NCI-H1417 treated with DMSO at 0.1 percent for 48 hours (cell line): ENCODE results near the gene UBE2E2.
"Not testable (repeated sequence)": the region's sequence is repeated elsewhere in the genome, so short reads cannot be mapped to it uniquely, and the experiment has no call there.

ENCODE experiments used
- DNase-seq: peaks from one replicate; lab custom pipeline; 2025; lab: John Stamatoyannopoulos, UW

Gene UBE2E2

DNA sequence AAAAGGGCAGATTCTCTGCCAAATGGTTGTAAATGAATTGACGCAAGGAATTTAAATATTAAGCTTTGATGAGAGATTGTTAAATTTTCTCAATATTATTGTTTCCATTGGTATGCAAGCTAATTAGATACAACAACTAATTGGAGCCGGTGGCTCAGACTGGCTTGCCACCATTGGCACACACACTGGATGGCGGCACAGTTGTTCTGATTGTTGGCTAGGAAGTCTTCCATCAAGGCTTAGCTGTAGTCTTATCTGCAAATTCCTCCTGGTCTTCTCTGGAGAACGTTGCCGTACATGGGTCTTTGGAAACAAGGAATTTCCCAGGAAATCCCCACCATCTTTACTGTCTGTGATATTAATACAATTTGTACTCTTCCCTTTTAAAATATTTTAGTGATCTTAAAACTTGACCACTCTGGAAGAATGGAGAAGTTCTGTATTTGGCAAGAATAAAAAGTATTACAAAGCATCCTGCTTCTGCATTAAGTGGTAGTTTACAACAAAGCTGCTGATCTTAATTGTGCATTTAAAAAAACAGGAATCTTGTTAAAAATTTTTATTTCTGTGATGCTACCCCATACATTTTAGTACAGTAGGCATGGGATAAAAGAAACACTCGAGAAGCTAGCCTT lies 126.5 kb downstream of the UBE2E2 start:
- DNase-seq, result no peak

DNA sequence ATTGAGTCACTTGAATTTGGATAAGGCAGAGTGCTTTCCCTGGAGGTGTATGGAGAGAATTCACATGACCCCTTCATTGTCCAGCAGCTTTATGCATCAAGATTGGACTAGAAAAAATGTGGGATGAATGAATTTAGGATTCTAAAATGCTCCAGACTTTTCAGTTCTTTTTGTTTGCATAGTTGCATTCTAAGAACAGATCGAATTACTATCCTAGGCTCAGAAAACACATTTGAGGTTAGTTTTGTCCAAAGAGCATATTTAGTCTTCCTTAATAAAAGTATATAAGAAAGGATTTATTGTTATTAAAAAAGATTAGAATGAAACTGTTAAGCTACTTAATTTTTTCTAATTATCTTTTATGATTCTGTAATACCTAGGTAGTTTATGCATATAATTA lies 127.4 kb downstream of the UBE2E2 start:
- DNase-seq, result no peak

DNA sequence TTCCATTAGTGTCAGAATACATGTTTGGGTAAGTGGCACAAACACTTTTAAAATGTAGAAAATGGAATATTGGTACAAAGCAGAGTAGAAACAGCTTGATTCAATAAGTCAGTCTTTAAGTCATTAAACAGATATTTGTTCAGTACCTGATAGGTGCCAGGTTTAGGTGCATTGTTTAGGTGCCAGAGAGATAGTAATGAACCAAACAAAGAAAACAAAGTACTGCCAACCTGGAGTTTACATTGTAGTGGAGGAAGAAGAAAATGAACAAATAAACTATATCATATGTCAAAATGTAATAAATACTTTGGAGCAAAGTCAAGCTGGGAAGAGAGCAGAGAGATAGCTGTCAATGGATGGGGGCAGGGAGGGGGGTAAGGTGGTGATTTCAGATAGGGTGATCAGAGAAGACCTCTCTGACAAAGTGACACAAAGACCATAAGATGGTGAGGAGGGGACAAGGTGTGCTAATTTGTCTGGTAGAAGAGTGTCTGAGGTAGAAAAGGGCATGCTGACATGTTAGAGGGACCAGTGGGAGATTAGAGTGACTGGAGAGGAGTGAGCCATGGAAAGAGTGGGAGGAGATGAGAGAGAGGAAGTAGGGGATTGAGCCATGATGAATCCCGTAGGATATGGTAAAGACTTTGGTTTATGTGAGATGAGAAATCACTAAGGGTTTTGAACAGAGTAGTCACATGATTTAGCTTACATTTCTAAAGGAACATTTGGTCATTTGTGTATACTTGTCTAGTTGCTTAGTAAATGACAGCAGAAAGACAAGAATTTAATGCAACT lies 128.2 kb downstream of the UBE2E2 start:
- no peak for DNase-seq

DNA sequence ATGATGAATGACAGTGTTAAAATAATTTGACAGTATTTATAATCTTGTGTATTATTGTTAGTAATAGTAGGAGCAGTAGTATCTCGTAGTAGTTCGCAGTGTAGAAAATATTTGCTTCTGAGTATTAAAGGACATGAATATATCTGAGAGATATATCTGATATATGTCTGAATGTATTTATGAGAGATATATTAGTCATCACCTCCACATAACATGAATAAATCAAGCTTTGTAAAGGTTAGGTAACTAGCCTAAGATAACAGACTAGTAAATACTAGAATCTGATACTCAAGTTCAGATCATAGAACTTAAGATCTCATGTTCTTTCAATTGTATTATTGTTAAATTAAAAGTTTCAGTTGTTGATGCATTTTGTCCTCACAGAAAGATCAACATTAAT lies 130.5 kb downstream of the UBE2E2 start:
- DNase-seq, result no peak

DNA sequence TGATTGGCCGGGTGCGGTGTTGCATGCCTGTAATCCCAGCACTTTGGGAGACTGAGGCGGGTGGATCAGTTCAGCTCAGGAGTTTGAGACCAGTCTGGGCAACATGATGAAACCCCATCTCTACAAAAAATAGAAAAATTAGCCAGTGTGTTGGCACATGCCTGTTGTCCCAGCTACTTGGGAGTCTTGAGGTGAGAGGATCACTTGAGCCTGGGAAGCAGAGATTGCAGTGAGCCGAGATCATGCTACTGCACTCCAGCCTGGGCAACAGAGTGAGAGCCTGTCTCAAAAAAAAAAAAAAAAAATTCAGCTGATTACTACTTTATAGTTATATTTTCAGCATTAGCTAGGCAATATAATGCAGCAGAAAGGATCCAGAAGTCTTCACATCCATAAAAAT lies 133.7 kb downstream of the UBE2E2 start:
- DNase-seq, result not testable (repeated sequence)

DNA sequence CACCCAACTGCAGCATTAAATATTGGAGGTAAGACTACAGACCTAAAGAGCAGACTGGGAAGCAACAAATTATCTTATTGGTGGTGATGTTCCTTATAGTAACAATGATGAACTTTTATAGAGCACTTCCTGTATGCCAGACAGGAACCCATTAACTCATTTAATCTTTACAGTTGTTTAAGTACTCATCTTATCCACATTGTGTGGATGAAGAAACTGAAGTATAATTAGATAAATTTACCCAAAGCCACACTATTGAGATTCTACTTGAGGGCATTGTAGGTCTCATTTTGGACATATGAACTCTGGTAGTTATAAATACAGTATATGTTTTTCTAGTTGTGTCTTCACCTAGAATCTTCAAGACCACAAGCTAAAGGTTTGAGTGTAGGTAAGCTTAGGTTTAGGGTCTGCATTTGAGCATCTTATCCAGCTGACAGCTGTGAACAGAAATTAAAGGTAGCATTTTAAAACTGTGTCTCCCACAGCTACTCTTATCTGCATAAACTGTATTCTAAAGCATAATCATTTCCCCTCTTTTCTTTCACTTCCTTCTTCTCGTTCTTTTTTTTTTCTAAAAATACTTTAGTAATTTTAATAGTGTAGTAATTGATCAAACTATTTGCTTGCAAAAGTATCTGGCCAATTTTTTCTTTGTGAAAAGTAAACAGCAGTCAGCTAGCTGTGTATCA lies 138.2 kb downstream of the UBE2E2 start:
- DNase-seq, result no peak

DNA sequence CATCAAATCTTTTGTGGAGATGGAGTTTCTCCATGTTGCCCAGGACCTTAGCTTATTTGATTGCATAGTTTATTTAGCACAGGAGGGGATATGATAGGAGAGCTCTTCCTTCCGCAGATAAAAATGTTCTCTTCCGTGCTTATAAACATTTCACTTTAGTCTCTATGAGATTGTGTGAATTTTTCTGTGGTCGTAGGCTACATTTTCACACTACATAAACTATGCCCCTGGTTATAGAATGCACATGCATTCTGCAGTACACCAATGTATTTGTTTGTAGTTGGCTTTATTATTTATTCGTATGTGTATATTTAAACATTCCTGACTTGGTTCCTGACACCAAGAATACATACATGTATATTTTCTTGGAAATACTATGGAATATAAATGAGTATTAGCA lies 139.2 kb downstream of the UBE2E2 start:
- DNase-seq, result no peak

DNA sequence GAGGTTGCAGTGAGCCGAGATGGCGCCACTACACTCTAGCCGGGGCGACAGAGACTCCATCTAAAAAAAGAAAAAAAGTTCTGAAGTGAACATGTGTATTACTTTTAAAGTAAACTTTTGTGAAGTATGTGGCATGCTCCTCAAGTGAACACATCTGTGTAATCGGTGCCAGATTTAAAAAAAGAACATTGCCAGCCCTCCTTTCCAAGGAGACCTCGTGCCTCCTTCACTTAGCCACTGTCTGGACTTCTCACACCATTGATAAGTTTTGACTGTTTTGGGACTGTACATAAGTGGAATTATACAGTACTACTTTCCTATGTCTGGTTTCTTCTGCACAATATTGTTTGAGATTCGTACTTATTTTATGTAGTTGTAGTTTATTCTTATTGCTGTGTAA lies 140.4 kb downstream of the UBE2E2 start:
- no peak for DNase-seq

DNA sequence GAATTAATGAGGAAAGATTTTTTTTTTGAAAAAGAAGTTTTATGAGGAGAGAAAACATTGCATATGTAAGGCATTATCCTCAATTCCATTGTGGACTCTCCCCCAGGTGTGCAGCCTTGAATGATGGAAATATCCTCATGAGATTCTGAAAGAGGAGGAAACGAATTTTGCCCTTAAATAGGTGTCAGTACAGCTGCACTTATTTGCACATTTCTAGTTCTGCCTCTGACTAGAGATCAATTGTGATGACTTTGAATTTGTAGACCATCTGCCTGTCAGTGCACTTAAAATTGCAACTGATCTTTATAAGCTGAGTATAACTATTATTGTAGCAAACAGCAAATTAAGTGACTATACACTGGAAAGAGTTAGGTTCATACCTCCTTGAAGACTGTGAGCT lies 141.8 kb downstream of the UBE2E2 start:
- DNase-seq, result no peak

DNA sequence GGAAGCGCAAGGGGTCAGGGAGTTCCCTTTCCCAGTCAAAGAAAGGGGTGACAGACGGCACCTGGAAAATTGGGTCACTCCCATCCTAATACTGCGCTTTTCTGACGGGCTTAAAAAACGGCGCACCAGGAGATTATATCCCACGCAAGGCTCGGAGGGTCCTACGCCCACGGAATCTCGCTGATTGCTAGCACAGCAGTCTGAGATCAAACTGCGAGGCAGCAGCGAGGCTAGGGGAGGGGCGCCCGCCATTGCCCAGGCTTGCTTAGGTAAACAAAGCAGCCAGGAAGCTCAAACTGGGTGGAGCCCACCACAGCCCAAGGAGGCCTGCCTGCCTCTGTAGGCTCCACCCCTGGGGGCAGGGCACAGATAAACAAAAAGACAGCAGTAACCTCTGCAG lies 146.3 kb downstream of the UBE2E2 start:
- DNase-seq, result not testable (repeated sequence)

DNA sequence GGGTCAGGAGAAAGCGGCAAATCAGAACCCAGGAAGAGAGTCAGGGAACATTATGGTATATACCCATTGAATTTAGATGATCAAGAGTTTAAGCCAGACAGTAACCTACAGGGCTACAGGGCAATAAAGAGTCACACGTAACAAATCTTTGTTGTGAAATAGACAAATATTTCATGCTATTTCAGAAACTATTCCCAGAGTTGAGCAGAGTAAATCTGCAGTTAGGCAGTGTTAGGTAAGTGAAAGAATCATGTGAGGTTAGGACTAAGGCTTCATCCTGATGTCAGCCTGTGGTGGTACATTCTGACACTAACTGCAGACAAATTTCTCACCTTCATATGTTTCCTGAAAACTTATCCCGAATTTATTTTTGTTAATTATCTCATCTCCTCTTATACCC lies 153.0 kb downstream of the UBE2E2 start:
- no peak for DNase-seq

DNA sequence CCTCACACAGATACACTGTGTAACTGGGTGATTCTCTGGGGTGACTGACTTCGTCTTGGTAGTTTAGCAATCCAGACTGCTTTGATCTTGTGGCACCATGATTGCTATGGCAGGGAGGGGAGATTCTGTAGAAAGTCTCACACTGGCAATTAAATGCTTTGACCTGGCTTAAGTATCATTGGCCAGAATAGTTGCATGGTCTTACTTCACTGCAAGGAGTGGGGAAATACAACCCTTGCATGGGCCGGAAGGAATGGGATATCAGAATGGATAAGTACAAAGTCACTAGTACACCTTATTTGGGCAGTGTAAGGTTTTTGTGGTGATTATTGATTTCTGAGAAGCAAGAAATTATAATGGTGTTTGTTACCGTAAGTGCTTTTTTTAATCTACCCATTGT lies 153.8 kb downstream of the UBE2E2 start:
- DNase-seq, result no peak

DNA sequence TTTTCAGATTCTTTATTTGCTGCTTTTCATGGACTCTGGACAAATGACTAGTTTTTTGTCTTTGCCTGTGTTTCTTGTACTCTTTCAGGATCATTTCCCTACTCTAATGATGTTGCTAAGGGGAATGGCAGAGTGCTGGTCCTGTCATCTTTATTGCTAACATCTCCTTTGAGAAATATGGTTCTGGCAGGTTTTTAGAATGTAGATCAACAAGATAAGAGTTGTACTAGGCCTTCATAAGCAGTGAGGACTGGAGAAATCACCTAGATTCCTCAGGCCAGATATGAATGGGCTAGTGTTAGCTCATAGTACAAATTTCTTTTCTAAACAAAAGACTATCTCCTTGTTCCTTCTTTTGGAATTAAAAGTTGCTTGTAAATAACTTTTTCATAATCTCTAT lies 156.0 kb downstream of the UBE2E2 start:
- DNase-seq, result no peak

DNA sequence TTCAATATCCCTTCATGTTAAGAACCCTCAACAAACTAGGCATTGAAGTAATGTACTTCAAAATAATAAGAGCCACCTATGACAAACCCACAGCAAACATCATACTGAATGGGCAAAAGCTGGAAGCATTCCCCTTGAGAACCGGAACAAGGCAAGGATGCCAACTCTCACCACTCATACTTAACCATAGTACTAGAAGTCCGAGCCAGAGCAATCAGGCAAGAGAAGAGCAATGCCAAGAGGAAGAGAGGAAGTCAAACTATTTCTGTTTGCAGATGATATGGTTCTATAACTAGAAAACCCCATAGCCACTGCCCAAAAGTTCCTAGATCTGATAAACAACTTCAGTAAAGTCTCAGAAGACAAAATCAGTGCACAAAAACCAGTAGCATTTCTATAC lies 161.9 kb downstream of the UBE2E2 start:
- DNase-seq, result no peak

DNA sequence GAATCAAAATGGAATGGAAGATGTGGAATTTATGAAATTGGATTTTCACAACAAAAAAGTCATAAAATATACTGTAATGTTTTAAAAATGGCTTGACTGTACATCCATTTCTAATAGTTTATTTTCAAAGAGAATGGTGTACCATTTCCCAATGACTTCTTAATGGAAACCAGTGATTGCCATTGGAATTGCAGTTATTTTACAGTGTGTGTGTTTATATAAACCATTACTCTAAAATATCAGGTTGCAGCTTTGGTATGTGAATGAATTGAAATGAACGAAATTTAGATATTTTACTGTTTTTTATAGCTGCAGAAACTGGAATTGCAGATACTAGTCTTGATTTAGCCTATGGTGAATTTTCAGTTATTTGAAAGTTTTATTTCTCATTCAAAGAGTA lies 165.6 kb downstream of the UBE2E2 start:
- DNase-seq, result no peak

DNA sequence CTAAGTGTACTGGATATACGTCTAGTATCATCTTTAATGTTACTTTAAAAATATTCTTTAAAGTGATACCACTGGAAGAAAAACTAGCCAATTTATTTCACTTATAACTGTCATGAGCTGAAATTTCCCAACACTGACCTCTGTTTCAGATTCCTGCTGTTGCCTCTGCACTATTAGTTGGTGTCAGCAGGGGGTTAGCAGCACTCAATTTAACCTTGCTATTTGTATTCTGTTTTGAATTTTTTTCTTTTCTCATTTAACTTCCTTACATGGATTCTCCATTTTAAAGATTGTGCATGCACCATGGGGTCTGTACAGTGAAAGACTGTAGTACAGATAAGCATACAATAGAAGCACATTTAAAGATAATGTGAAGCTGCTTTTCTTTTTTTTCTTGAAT lies 169.2 kb downstream of the UBE2E2 start:
- DNase-seq, result no peak

DNA sequence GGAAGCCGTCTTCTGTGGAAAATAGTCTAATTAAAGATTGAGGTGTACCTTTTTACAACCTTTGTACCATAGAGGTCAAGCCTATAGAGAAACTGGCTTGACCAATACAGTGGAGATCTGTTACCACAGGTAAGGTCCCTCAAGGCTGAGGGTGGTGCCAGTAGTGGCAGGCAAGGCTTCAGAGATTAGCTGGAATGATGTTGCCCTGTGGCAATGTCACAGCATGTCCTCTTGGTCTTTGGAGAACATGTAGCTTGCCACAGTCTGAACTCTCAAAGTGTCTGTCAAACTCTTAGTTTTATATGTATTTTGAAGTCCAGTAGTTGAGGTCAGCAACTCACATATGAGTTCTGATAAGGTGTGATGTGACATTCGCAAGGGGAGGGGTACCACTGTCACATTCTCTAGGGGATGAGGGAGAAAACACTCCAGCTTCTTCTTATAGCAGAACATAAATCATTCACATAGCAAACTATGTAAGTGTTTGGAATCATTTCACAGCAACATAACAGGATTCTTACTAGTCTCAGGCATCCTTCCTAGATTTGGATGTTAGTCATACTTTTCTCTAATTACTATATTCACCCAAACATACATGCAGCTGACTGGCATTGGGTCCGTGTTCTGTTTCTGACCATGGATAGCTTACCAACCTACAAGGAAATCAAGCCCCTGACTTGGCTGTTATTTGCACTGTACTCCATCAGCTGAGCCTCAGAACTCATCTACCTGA lies 173.6 kb downstream of the UBE2E2 start:
- no peak for DNase-seq

DNA sequence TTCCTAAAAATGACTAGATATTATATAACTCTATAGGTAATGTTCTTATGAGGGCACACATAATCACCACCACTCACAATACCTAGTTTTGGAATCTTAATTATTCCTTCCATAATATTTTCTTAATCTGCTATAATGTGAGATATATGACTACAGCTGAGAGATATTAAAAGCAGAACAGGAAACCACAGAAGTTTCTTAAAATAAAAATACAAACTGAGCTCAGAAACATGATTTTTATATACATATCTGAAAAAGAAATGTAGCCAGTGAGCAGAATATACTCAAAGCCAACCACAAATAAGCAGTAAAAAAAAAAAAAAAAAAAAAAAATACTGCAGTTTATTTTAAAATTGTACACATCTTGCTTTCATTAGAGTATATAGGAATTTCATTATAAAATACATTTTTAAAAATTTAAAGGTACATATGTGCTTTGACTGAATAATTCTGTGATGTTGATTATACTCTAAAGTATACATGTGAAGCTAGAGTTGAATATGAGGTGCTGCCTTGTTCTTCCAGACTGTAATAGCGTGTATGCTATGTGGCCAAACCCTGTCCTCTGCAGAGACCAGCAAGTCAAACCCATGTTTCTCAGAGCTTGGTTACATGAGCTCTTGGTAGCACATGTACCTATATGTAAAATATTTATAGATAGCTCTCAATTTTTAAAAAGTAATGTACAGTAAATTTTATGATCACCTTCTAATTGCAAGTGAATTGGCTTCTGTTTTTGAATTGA lies 175.0 kb downstream of the UBE2E2 start:
- no peak for DNase-seq

DNA sequence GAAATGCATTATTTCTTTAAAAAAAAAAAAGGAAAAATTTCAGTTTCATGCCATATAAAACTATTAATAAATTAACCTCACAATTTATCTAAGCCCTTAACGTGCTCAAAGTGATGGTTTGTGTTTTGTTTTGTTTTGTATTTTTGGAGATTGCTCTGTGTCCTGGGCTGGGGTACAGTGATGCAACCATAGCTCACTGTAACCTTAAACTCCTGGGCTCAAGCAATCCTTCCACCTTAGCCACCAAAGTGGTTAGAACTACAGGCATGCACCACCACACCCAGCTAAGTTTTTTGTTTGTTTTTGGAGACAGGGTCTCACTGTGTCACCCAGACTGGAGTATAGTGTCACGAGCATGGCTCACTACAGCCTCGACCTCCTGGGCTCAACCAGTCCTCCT lies 180.7 kb downstream of the UBE2E2 start:
- DNase-seq, result no peak

DNA sequence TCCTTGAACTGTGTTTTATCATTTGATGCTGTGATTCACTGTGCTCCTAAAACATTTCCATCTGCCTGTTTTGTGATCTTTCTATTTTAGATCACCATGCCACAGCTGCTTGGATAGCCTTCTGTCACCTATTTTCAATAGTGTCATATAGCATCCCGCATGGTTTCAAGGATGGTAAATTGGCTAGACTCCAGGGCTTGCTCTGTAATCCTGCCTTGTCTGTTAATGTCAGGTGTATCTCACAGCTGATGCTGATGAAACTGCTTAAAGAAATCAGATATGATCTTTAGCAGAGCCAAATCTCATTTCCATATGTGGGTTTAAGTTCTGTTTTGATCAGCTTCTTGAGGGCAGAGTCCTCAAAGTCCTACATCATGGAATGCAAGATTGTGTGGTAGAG lies 182.2 kb downstream of the UBE2E2 start:
- no peak for DNase-seq

DNA sequence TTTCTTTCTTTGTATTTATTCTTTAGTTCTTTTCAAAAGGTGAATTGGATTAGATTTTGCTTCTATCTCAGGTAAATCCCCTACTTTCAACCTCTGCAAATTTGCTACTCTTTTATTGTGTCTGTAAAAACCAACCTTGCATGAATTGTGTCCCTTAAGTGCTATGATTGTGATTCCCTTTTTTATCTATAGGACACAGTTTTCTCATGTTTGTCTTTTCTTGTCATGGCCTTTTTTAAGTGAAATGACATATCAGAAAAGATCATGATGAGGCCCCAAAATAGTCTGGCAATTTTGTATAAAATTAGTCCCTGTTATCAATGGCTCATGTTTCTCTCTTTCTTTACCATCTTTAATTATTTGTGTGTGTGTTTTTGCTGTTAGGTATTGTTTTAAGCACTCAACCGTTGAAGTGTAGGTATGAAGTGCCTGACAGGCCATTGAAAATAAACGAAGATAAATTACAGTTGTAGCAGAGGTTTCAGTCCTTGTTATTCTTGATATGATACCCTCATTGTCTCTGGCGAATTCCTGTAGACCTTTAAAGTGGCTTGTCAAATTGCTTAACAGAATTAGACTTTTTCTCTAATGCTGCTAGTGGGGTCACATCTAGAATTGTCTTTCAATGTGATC lies 184.3 kb downstream of the UBE2E2 start:
- DNase-seq, result no peak
